Fibroblast of lung (primary cell): ENCODE measurements around the gene AATK. TPM values are rescaled to one million over a fixed set of nuclear protein-coding genes. Genes with fewer than 3 reads are reported as not detected.

ENCODE experiments used
- DNase-seq, 2 donors: peaks; one replicate each; pipeline versions ENCODE4 v3.0.0 to v3.0.0-alpha.2; 2010; ENCODE audit warnings: low read depth in 2 of 2
- H2AFZ ChIP-seq: 2 replicates; pipeline ENCODE4 v1.5.1; 2012; ENCODE audit warnings: low read length, control low read depth, inconsistent platforms
- H3K27ac ChIP-seq: 2 replicates; pipeline ENCODE4 v1.5.1; 2011; ENCODE audit warnings: low read length, control low read depth; ENCODE audit not compliant: insufficient read depth
- H3K27me3 ChIP-seq: 2 replicates; pipeline ENCODE4 v1.5.1; 2011; ENCODE audit warnings: mild to moderate bottlenecking, low read length; ENCODE audit not compliant: control insufficient read depth, insufficient read depth
- H3K36me3 ChIP-seq: 2 replicates; pipeline ENCODE4 v1.5.1; 2011; ENCODE audit warnings: low read length; ENCODE audit not compliant: control insufficient read depth, insufficient read depth
- H3K4me1 ChIP-seq: 2 replicates; pipeline ENCODE4 v1.5.1; 2011; ENCODE audit warnings: low read length; ENCODE audit not compliant: control insufficient read depth, insufficient read depth; ENCODE audit errors: extremely low read depth
- H3K4me2 ChIP-seq: 2 replicates; pipeline ENCODE4 v1.5.1; 2011; ENCODE audit warnings: low read length, control low read depth; ENCODE audit not compliant: insufficient read depth; ENCODE audit errors: extremely low read depth
- H3K4me3 ChIP-seq, 4 experiments: fragments of 200-600 bp in 1 of 4; sonication (generic) in 1 of 4; replicated peaks in 1 of 4; 2 replicates each; pipeline ENCODE4 v1.5.1; 2011 to 2016; ENCODE audit warnings: low read length in 4 of 4, low read depth in 3 of 4, mild to moderate bottlenecking in 3 of 4, control low read depth in 2 of 4, inconsistent platforms in 1 of 4, mixed read lengths in 1 of 4; ENCODE audit not compliant: insufficient read depth in 1 of 4; ENCODE audit errors: control extremely low read depth in 1 of 4
- H3K79me2 ChIP-seq: 2 replicates; pipeline ENCODE4 v1.5.1; 2012; ENCODE audit warnings: mild to moderate bottlenecking, low read length, inconsistent platforms; ENCODE audit not compliant: control insufficient read depth, insufficient read depth
- H3K9ac ChIP-seq: 2 replicates; pipeline ENCODE4 v1.5.1; 2011; ENCODE audit warnings: mild to moderate bottlenecking, low read length, control low read depth; ENCODE audit not compliant: insufficient read depth
- H3K9me3 ChIP-seq: 2 replicates; pipeline ENCODE4 v1.5.1; 2012; ENCODE audit warnings: low read depth, low read length; ENCODE audit not compliant: control insufficient read depth, insufficient read depth
- H4K20me1 ChIP-seq: 2 replicates; pipeline ENCODE4 v1.5.1; 2011; ENCODE audit warnings: low read length; ENCODE audit not compliant: control insufficient read depth, insufficient read depth; ENCODE audit errors: extremely low read depth
- EZH2 ChIP-seq: IDR thresholded peaks from 2 replicates; pipeline ENCODE4 v1.5.1; 2012; ENCODE audit warnings: low read length, control low read depth, mild to moderate bottlenecking; ENCODE audit errors: missing control alignments
- polyA plus RNA-seq, 2 donors: library from polyadenylated mRNA; depleted of rRNA in 1 of 2; stranded (reverse) in 1 of 2; unstranded in 1 of 2; fragments of >200 nt; gene quantifications; 2 replicates each; pipeline ENCODE4 v1.2.1, GENCODE V29; 2011 to 2012; ENCODE audit warnings: missing spikeins in 1 of 2
- total RNA-seq: library from RNA; depleted of rRNA; stranded (reverse); fragments of >200 nt; gene quantifications from 2 replicates; pipeline ENCODE4 v1.2.1, GENCODE V29; 2014
- TF ChIP-seq, protein P1 (sequence below), 2 donors: IDR thresholded peaks in 1 of 2; conservative IDR thresholded peaks in 1 of 2; 1 replicate in 1 of 2; 2 replicates in 1 of 2; pipeline ENCODE4 v1.5.1; 2011 to 2012; ENCODE audit warnings: low read length in 2 of 2, control low read depth in 1 of 2, inconsistent platforms in 1 of 2, low read depth in 1 of 2, mild to moderate bottlenecking in 1 of 2

AATK gene
- total and polyA plus RNA-seq, 2 donors (not counting 1 experiment from before 2014, with no cell fraction given) = 0.16 to 0.50 TPM

DNA sequence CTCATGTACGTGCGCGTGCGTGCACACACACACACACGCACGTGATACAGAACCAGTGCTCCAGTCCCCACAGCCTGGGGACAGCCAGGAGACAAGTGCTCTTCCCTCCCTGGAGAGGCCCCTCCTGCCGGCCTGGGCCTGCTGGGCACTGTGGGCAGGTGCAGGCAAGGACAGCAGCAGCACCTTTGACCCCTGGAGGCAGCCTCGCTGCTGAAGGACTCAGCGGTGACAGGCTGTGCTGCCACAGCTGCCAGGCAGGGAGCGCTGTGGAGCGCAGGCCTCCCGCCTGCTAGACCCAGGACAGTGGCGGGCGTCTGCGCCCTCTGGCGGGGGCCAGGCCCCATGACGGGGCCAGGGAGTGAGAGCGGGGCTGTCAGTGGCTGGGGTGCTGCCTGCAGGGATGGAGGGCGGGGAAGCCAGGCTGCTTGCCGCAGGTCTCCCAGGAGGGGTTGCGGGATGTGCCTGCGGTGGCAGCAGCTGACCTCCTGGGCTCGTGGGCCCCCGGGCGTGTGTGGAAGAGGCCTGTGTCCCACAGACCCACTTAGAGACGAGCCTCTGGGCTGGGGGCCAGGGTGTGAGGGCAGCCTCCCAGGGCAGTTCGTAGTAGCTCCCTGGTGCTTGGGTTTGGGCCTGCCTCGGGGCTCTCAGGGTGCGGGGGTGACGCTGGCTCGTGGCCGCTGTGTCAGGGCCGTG, 64.3 kb downstream of the AATK start:
- Histone ChIP-seq H3K27ac (no peak overlapping the region), H3K9ac (no peak overlapping the region), H3K9me3 (no peaks in the 10 kb centered on the region), H3K79me2 (no peaks in the 10 kb centered on the region), H3K36me3 (peaks cover 6% of the 10 kb centered on the region), H4K20me1 (no peaks in the 10 kb centered on the region), H2AFZ (no peak overlapping the region), H3K4me3 (no peak overlapping the region), H3K4me1 (peaks cover 12% of the 10 kb centered on the region), H3K4me2 (no peak overlapping the region), H3K27me3 (no peaks in the 10 kb centered on the region)
- TF ChIP-seq, protein P1, sequence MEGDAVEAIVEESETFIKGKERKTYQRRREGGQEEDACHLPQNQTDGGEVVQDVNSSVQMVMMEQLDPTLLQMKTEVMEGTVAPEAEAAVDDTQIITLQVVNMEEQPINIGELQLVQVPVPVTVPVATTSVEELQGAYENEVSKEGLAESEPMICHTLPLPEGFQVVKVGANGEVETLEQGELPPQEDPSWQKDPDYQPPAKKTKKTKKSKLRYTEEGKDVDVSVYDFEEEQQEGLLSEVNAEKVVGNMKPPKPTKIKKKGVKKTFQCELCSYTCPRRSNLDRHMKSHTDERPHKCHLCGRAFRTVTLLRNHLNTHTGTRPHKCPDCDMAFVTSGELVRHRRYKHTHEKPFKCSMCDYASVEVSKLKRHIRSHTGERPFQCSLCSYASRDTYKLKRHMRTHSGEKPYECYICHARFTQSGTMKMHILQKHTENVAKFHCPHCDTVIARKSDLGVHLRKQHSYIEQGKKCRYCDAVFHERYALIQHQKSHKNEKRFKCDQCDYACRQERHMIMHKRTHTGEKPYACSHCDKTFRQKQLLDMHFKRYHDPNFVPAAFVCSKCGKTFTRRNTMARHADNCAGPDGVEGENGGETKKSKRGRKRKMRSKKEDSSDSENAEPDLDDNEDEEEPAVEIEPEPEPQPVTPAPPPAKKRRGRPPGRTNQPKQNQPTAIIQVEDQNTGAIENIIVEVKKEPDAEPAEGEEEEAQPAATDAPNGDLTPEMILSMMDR (conservative IDR thresholded peaks at IDR 0.05 in 1 of 2, IDR thresholded peaks at IDR 0.05 in 1 of 2; ENCODE audit: low read depth in 1 of 2, low read length in 2 of 2) = peak; percentile 100
- TF ChIP-seq EZH2 = no peak
- DNase-seq = peak; percentile 54 to 69

DNA sequence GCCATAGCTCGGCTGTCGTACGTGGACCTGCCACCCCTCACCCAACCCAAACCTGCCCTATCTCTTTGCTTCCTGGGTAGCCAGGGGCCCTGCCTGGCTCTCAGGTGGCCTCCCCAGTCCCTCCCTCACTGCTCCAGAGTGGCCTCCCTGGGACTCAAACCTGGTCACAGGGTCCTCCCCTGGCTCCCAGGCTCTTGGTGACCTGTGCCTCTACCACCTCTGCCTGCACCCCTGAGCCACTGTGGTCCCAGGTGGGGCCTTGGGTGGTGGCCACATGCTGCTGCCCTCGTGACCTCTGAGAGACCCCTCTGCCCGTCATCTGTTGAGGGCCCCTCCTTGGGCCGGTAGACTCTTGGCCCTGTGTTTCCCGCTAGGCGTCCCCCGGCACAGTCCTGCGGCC, 65.4 kb downstream of the AATK start:
- Histone ChIP-seq H3K4me2 (no peak overlapping the region), H3K27me3 (no peaks in the 10 kb centered on the region), H3K4me3 (no peak overlapping the region), H3K4me1 (peaks cover 18% of the 10 kb centered on the region), H2AFZ (no peak overlapping the region), H3K27ac (no peak overlapping the region), H3K79me2 (no peaks in the 10 kb centered on the region), H3K9ac (no peak overlapping the region), H3K9me3 (no peaks in the 10 kb centered on the region), H3K36me3 (peaks cover 6% of the 10 kb centered on the region), H4K20me1 (no peaks in the 10 kb centered on the region)
- no peak for TF ChIP-seq EZH2
- no peak for DNase-seq

DNA sequence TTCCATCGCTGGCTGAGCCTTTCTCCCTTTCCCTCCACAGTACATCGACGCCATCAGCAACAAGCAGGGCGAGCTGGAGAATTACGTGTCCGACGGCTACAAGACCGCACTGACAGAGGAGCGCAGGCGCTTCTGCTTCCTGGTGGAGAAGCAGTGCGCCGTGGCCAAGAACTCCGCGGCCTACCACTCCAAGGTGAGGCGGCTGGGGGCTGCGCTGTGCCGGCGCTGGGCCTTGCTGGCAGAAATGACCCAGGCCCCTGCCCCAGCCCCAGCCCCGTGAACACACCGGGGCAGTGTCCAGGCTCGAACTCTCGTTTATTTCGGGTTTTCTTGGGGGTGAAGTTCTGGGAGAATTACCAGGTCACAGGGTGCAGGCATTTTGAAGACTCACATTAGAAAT, 66.1 kb downstream of the AATK start:
- Histone ChIP-seq H3K9ac (no peak overlapping the region), H3K27me3 (no peaks in the 10 kb centered on the region), H2AFZ (no peak overlapping the region), H3K4me1 (peaks cover 24% of the 10 kb centered on the region), H3K4me3 (no peak overlapping the region), H3K79me2 (no peaks in the 10 kb centered on the region), H3K9me3 (no peaks in the 10 kb centered on the region), H4K20me1 (no peaks in the 10 kb centered on the region), H3K4me2 (no peak overlapping the region), H3K27ac (no peak overlapping the region), H3K36me3 (peaks cover 6% of the 10 kb centered on the region)
- no peak for TF ChIP-seq EZH2
- TF ChIP-seq, protein P1 (conservative IDR thresholded peaks at IDR 0.05 in 1 of 2, IDR thresholded peaks at IDR 0.05 in 1 of 2; ENCODE audit: low read depth in 1 of 2, low read length in 2 of 2) = no peak
- no peak for DNase-seq
